RPMI8226 (cell line): Measurements from ENCODE around the gene DLX3.

Source experiments
- DNase-seq: peaks from one replicate; pipeline ENCODE4 v3.0.0-alpha.2; 2015

DLX3 gene

DNA sequence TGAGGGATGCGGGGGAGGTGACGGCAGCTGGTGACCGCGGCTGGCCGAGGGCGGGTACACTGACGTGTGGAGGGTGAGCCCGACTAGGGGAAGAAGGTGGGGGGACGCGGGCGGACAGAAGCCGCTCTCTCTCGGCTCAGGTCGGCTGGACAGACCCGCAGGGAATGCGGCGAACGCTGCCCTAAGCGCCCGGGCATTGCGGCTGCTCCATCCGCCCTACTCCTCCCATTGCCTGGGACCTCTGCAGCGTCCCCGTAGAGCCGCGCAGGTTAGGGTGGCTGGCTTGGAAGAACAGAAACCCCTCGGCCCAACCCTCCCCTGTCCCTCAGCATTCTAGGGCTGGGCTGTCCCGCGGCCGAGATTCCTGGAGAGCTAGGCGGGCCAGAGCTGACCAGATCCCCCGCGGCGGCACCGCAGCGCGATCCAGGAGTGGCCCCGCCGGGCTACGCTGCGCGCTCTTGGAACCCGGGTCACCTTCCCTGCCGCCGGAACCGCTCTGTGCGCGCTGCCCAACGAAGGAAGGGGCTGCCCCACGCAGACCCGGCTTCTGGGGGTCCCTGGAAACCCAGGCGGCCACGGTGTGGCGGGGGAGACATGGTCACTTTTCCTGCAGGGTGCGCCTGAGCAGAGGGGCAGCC lies 23.1 kb downstream of the DLX3 start:
- no peak for DNase-seq

DNA sequence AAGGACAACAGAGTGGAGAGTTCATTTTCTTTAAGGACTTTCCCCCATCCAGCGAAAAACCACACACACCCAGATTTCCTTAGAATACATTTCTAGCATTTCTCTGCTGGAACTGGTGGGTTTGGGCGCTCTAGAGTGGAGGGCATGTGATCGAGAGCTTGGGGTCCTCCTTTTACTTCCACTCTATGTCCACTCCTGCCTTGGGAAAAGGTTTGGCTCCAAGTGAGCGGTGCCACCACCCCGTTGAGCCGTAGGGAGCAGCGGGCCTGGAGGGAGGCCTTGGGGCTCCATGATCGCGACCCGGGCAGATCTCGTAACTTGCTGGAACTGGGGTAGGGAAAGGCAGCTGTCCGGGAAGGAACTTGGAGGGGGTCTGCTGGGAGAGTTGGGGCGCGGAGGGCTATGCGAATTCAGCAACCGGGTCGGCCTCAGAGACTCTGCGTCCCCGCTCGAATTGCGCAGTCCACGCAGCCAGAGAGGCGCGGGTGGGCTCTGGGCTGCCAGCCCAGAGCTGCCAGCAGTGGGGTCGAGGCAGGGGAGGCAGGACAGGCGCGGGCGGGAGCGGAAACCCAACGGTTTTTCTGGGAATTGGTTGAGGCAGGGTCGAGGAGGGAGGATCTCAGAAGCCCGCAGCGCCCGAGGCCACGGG lies 23.7 kb downstream of the DLX3 start:
- DNase-seq = no peak

DNA sequence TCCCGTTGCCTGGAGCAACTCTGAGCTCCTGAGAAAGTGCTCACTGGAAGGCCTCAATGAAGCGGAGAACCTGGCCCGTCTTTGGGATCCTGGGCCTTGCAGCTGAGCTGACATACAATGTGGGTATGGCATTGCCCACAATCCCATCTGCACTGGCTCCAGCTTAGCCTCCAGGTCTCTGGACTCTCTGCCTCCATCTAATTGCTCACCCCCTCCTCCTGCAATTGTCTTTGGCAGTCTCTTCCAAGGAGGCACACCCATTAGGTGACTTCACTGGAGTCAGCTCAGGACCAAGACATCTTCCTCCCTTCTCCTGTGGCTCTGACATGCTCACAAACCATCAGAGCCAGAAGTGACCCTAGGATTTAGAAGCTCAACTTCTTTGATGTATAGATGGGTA lies 24.5 kb downstream of the DLX3 start:
- no peak for DNase-seq

DNA sequence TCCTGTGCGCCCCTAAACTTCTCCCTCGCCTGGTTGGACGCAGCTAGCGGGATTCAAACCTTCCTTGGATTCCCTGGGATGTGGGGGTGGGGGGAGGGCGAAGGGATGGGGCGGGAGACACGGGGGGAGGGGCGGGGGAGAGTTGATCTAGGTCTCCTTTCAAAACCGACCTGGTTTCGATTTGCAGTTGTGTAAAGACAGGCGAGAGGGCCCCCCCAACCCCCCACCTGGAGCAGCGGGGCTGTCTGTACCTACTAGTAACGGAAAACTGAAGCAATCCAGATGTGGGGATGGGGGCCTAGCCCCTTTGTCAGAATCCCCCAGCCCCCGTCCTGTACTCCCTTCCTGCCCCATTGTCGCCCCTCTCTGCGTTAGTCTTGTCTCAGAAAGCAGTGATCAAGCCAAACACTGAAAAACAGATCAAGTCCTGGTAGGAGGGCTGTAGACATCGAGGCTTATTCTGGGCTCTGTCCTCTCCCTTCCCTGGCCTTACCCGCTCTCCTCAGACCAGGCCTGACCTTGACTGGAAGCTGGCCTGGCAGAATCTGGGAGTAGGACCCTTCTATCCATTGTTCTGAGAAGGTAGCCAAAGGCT lies 25.1 kb downstream of the DLX3 start:
- DNase-seq = no peak

DNA sequence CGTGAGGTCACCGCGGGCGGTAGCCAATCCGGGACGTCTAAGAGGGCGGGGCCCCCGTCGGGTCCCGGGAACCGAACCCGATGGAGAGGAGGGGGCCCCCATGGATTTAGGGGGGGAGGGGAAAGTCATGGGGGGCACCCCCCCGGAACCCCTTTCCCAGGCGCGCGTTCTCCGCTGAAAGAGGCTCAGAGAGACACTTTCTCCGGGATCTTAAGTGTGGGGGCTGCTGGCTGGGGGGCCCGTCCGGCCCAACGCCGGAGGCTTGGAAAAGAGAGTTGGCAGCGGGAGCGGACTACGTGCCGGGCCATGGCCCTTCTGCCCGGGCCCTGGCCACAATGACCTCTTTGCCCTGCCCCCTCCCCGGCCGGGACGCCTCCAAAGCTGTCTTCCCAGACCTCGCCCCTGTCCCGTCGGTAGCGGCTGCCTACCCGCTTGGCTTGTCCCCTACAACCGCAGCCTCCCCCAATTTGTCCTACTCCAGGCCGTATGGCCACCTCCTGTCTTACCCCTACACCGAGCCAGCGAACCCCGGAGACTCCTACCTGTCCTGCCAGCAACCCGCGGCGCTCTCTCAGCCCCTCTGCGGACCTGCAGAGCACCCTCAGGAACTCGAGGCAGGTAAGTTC lies 25.8 kb downstream of the DLX3 start, which contains the start of gene DLX4:
Gene DLX4 (plus strand): TSS at position 57 of the 626 bp plus-strand sequence. CDS start 279 bp downstream, at position 336.
- peak; percentile 75 for DNase-seq

DNA sequence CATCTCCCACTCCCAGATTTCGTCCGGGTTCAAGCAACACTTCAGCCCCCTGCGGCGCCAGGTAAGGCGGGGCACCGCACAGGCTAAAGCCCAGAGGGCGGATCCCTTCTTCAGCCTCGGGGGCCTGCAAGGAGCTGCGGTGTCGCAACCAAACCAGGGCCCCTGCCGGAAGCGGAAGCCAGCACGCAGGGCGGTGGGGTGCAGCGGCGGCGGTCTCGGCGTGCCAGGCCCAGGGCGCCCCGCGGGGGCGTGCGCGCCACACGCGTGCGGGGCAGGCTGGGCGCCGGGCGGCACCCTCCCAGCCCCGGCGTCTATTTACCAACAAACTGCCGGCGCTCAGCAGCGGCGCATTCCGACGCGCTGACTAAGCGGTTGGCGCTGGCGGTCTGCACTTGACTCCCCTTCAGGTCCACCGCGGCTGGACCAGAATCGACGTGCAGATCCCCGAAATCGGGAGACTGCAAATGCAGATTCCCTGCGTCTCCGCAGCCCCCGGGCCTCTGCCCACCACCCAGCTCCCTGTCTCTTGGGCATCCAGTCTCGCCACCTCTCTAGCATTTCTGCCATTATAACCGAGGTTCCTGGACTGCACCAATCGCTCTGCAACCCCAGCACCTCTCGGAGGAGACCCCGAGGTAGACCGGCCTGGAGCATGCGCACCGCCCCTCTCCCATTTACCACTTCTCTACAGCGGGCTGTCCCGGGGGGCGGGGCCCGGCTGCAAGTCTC lies 26.5 kb downstream of the DLX3 start:
- DNase-seq = peak; percentile 71

DNA sequence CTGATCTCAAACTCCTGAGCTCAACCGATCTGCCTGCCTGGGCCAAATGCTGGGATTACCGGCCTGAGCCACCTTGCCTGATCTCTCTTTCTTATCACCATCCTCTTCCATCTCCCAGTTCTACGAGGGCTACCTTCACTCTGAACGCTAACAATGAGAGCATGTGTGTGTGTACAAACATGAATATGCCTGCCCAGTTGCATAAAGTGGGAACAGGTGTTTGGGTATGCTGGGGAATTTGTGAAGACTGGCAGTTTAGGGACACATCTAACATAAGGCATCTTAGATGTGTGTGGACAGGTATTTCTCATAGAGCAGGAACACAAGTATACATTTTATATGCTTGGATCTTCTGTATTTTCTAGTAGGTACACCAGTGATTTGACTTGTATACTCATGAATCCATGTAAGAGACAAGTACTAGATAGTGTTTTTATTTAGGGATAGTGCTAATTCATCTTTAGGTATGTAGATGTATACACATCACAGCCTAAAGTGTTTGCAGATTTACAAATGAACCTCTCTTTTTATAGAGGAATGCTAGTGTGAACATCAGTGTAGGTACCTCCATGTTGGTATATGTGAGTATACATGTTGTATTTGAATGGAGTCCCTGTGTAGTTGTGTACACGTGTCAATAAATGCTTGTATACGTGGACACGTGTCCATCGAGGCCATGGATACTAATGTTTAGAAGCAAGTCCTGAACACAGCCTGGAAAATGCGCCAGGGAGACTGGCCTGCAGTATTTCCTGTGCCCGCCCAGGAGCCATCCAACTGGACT lies 27.2 kb downstream of the DLX3 start:
- no peak for DNase-seq

DNA sequence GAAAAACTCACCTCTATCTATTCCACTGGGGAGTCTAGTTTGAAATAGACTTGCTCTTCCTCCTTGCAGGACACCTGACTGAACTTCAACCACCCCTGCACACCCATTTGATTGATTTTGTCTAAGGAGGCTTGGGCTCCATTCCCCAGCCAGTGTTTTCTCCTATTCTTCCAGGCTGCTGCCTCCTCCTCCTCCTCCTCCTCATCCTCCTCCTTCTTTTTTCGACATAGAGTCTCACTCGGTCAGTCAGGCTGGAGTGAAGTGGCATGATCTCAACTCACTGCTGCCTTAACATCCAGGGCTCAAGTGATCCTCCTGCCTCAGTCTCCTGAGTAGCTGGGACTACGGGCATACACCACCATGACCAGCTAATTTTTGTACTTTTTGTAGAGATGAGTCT lies 27.8 kb downstream of the DLX3 start:
- no peak for DNase-seq

DNA sequence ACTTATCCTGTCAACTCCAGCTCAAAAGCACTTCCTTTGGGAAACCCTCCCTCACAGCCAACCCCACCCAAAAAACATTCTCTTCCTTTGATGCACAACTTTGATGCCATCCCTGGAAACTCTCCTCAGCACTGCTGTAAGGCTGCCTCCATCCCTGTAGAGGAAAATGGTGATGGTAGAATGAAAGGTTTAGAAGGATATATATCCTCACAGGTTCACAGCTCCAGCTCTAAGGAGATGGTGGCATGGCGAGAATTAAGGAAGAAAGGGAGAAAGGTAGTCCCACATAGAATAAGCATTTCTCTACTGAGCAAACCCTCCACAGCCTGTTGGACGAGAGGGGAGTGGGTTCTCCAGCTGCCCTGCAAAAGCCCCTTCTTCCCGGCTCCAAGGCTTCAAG lies 28.3 kb downstream of the DLX3 start:
- DNase-seq = no peak

DNA sequence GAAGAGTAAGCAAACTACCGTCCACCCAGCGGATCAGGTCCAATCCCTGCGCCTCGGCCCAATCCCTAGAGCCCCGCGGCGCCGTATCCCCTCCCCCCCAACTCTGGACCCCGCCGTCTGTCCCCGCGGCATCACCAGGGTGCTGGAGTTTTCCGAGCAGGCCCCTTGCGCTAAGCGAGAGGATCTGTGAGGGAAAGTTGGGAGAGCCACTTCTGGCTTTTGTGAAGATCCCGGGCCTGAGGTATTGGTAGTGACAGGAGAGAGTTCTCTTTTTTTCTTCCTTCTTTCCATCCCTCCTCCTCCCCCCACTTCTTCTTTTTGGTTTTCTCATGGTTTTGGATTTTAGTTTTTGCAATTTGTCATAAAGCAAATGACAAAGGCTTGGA lies 29.5 kb downstream of the DLX3 start:
- DNase-seq = no peak

DNA sequence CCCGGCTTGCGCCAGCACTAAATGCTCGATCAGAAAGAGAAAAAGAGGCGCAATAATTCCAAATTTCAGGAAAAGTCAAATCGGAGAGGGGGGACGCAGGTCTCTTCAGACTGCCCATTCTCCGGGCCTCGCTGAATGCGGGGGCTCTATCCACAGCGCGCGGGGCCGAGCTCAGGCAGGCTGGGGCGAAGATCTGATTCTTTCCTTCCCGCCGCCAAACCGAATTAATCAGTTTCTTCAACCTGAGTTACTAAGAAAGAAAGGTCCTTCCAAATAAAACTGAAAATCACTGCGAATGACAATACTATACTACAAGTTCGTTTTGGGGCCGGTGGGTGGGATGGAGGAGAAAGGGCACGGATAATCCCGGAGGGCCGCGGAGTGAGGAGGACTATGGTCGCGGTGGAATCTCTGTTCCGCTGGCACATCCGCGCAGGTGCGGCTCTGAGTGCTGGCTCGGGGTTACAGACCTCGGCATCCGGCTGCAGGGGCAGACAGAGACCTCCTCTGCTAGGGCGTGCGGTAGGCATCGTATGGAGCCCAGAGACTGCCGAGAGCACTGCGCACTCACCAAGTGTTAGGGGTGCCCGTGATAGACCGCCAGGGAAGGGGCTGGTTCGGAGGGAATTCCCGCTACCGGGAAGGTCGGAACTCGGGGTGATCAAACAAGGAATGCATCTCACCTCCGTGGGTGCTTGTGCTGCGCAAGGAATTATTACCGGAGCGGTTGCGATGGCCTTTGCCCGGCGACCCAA lies 30.1 kb downstream of the DLX3 start:
- DNase-seq = no peak

DNA sequence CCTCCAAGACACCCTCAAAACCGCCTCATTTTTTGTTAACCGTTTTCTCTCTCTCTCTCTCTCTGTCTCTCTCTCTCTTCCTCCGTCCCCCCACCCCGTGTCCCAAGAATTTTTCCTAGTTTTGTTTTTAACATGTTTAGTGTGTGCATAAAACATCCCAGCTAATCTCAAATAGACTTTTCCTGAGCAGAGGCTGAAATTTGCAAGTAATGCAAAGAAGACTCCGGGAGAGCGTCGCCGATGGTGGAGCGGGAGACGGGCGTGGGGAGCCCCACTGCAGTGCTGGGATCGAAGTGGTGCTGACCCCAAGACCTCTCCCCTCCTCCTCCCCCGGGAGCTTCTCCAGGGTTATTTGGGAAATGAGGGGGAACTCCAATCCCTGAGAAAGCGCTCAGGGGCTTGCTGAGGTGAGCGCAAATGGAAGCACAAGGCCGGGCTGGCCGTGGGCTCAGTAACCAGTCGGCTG lies 30.7 kb downstream of the DLX3 start:
- DNase-seq = no peak

DNA sequence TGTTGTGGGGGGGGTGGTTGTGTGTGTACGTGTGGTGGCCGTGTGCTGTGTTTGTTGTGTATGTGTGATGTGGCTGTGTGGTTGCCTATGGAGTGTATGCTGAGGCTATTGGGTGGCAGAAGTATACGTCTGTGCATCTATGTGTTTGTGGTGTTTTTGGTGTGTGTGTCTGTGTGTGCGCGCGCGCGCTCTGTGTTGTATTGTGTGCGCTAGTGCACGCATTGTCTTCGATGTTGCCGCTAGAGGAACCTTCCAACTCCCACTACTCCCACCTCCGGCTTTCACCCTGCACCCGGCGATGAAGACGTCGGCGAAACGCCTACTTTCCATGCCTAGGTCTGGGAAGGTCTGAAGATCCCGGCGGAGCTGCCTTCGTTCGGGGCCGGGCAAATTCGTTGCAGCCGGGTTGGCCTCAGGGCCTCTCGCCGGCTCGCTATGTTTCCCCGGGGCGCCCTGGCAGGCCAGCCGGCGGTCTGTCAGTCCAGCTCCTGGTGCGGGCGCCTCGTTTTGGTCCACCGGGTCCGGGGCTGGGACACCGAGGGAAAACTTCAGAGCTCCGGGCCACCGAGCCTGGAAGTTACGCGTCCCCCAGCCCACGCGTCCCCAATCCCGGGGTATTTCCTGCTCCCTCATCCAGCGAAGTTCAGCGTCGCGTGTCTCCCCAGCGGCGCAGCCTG lies 31.3 kb downstream of the DLX3 start:
- DNase-seq = no peak

DNA sequence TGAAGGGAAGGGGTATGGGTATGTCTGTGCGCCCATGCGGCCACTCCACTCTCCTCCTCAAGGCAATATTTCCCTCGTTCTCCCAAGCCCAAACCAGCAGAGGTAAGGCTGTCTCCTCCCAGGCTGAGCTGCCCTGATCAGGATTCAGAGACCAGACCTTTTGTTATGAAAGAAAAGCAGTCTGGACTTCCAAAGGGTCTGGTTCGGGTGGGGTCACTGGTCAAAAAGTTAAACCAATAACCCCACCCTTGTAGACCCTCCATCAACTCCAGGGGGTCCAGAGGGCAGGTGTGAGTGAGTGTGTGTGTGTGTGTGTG lies 31.8 kb downstream of the DLX3 start:
- no peak for DNase-seq

DNA sequence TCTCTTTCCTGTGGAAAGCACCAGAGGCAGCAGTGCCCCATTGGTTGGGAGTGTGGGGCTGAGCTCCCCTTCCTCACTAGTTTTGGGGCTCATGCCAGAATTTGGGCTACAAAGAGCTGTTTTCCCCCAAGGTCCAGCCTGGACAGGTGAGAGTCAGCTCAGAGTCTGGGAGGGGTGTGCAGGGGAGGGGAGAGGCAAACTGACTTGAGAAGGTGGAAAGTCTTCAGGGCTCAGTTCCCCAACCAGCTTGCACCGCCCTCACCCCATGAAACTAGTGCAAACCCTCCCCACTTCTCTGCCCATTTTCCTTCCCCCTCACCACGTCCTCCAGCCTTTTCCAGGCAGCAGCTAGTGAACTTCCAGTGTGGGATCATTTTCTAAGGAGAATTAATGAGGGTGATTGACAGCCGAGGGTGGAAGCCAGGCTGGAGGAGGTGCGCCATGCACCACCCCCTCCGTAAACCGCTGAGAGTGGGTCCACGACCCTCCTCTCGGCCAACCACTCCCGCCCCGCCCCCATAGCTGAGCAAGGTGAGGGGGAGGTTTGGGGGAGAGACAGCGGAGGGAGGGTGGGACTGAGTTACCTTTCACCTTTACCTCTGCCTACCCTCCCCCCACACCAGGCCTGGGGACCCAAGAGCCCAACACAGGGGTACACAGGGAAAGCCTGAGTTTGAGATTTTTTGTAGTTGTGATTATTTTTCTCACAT lies 32.3 kb downstream of the DLX3 start:
- DNase-seq = no peak

DNA sequence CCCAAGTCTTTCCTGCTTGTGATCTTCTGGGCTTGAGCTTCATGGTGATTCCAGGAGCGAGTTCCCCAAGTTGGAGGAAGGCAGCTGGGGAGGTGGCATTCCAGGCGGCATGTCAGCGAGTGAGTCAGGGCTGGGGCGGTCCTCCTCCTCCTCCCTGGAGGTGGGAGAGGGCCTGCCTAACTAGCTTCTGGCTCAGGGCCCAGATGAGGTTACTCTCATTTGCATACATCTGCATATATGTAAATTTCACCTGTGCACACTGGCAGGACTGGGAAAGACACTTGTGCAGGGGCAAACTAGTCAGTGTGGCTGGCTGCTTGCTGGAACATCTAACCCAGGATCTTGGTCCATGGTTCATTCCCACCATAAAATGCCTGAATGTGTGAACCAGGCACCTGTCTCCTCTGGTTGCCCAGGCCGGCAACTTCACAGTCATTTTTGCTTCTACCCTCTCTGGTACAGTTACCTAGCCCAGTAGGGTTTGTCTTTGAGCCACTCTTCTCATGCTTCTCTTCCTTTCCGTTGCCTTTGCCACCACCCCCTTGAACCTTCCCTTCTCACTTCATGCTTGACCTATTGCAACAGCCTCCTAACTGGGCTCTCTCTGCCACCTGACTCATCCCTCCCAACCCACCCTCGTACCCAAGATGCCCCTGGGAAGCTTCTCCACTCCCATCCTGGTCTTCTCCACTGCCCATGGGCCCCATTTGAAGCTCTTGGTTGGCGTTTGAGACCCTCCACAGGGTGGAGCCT lies 35.7 kb downstream of the DLX3 start:
- no peak for DNase-seq

DNA sequence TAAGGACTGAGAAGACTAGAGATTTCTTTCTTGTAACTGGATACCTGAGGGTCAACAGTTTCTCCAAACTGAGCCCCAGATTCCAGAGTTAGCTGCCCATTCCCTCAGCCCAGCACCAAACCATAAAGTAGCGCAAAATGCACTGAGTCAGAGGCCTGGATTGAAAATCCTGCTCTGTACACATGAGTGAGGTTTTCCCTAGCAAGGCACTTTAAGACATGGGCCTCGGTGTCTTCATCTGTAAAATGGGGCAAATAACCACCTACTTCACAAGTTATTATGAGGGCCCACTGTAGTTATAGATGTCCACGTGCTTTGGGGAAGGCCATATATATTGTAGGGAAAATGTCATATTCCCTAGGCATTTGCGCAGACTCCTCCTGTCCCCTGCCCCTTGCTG lies 36.3 kb downstream of the DLX3 start:
- no peak for DNase-seq

DNA sequence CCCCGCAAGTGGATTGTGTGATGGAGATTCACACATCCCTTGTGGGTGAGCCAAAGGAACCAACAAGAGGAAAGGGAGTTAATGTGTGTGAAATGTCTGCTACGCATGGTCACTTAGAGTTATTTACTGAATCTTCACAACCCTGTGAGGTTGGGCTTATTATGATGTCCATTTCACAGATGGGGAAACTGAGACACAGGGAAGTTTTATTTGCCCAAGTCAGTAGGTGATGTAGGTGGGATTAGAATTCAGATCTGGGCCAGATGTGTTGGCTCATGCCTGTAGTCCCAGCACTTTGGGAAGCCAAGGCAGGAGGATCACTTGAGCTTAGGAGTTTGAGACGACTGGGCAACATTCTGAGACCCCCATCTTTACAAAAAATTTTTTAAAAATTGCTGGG lies 37.7 kb downstream of the DLX3 start:
- DNase-seq = no peak

DNA sequence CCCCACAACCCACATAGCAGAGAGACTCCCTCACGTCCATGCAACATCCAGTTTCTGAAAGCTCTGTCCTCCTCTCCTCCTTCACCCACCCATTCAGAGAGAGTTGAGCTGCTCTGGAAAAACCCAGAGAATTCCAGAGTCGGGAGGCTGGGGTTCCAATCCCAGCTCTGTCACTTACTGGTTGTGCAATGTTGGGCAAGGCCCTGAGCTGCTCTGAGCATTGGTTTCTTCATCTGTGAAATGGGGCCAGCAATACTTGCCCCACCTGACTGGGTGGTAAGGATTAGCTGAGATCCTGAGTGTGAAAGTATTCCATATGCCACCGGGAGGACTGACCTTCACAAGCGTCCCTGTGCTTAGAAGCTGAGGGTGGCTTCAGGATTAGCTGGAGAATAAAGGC lies 38.2 kb downstream of the DLX3 start:
- no peak for DNase-seq

DNA sequence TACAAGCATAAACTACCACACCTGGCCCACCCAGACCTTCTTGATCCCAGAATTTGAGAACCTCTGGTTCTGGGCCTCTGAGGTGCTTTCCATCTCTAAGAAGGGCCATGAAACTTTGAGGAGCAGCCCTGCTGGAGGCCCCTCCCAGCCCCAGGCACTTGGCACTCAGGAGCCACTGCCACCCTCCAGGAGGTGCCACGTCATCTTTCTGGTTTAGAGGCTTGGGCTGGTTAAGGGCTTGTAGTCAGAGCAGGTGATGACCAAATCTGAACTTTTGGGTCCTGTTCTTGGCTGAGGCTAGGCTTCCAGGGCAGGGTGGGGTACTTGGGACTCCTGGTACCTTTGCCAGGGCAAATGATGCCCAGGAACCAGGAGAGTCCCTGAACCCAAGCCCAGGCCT lies 39.9 kb downstream of the DLX3 start:
- DNase-seq = peak; percentile 52
